ENCODE measurements around the gene BCL2L2.

Gene BCL2L2

DNA sequence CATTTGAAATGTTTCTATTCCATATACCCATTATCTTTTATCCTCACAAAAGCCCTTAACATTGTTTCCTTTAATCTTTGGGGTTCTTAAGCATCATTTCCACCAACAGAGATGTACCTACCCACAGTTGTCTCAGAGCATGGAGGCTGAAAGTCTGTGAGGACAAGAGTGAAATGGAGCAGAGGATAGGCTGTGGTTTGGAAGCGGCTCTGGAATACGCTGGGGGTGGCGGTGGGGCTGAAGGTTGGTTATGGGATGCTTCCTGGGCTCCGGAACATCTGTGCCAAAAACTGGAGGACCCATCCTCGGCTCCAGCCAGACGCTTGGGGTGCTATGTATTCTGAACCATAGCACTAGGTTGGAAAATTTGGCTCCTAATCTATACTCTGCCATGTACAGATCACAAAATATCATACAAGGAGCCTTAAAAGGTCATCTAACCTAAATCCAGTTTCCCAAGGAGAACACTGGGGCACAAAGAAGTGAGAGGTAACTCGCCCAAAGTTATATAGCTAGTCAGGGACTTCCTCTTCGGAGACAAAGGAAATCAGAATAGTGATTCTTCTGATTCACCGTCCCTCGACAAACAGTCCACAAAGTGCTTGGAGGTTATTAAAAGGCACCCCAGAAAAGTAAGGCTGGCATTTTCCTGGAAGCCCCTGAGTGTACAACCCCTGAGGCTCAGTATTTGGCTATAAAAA lies 6.5 kb upstream of the BCL2L2 start:
- no peak for DNase-seq

DNA sequence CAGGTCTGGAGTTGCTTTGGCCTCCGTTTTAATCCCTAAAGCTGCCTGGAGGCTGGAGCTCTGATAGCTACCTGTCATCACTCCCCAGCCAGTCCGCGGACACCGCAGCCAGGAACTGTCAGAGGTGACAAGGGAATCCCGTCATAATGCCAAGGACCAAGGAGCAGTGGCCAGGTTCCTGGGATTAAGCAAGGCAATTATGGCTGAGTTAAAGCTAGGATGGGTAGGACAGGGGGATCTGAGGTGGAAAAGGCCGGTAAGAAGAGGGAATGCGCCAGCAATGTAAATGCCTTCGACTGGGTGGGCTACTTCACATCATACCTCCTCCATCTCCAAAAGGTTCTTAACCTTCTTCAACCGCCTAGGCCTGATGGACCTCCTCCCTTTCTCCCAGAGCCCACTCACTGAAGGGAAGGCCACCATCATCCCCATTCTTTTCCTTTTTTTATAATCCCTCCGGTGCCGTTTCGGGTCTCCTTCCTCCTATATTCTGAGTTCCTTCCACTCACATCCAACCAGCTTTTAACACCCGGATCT lies 5.9 kb upstream of the BCL2L2 start:
- no peak for DNase-seq

DNA sequence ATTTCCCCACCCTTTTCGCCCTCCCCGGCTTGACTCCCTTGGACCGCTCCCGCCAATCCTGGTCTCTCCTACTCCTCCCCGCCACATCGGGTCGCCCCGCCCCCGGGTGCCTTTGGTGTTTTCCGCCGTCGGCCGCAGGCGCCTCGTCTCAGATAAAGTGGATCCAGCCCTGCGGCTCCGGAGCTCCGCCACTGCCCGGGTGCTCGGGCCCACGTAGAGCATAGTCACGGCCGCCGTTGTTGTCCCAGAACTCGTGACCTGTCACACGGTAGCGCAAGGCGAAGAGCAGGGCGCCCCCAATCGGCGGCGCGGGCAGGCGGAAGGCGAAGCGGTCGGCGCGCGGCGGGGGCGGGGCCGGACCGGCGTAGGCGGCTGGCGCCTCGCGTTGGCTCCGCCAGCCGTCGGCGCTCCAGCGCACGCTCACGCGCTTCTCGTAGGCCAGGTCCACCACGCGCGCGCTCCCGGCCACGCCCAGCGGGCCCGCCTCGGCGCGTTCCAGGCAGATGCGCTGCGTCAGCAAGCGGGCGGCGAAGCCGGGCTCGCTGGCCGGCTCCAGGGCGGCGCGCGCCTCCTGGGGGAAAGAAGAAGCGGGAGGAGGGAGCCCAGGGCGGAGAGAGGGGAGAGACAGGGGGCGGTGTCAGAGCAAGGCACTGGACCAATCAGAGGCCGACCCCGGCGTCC lies 5.2 kb upstream of the BCL2L2 start:
- peak; percentile 99 for DNase-seq

DNA sequence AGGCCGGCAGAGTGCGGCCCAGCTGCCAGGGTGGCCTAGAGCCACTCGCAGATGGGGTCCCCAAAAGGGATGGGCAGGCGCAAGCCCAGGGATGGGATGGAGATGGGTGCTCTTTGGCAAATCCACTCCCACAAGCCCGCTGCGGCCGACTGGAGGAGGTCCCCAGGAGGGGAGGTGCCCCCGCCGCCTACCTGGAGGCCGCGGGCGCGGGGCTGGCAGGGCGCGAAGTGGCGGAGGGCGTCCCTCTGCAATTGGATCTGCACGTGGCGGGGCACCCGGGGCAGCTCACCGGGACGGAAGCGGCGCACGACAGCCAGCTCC lies 4.7 kb upstream of the BCL2L2 start:
- DNase-seq, result no peak

DNA sequence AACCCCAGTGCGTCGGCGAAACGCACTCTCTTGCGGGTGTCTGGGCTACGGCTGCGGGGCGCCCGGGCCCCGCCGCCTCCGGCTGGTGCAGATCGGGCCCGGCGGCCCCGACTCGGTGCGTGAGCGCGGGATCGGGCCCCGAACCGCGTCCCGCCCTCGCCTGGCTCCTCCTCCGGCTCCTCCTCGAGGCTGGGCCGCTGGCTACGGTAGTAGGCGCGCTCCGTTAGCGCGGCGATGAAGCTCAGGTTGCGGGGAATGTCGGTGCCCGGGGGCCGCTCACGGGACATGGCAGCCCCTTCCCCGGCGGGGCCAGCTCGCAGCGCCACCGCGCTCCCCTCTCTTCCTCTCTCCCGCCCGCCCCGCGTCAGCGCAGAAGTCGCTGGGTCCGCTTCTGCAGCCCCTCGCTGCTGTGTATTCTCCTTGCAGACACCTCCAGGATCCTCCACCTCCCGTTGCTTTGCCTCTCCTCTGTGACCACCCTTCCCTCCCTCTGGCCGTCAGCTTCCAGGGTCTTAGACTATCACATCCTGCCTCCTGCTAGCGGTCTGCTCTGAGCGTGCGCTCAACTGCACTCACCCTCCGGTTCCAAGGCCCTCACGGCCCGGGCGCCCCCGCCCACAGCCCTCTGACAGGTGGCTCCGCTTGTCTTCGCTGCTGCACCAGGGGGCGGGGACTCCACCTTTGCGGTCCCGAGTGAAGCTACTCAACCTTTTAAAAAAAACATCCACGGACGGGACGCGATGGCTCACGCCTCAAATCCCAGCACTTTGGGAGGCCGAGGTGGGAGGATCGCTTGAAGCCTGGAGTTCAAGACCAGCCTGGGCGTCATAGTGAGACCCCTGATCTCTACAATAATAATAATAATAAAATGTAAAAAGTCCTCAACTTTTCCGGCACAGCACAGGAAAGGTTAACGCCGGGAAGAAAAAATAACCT lies 4.1 kb upstream of the BCL2L2 start, which contains the start of gene PPP1R3E:
Gene PPP1R3E, minus strand, starts transcription at position 570 of the 936 bp plus-strand sequence. Its CDS starts 283 bp downstream, at position 287.
- peak; percentile 87 for DNase-seq

DNA sequence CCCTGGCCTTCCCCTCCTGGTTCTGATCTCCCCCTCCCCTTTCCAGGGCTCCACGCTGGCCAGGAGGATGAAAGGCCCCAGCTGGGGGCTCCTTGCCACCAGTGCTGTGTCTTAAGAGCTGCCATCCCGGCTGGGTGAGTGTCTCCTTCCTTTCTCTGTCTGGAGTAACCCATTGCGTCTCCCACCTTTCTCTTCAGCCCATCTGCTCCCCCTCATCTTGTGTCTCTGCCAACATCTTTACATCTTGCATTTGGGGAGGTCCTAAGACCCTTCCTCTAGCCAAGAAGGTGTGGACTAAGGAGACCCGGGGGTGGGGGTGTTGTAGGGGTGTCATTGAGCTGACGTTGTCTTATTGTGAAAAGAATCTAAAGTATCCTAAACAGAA lies 505 bp downstream of the BCL2L2 start:
- no peak for DNase-seq

DNA sequence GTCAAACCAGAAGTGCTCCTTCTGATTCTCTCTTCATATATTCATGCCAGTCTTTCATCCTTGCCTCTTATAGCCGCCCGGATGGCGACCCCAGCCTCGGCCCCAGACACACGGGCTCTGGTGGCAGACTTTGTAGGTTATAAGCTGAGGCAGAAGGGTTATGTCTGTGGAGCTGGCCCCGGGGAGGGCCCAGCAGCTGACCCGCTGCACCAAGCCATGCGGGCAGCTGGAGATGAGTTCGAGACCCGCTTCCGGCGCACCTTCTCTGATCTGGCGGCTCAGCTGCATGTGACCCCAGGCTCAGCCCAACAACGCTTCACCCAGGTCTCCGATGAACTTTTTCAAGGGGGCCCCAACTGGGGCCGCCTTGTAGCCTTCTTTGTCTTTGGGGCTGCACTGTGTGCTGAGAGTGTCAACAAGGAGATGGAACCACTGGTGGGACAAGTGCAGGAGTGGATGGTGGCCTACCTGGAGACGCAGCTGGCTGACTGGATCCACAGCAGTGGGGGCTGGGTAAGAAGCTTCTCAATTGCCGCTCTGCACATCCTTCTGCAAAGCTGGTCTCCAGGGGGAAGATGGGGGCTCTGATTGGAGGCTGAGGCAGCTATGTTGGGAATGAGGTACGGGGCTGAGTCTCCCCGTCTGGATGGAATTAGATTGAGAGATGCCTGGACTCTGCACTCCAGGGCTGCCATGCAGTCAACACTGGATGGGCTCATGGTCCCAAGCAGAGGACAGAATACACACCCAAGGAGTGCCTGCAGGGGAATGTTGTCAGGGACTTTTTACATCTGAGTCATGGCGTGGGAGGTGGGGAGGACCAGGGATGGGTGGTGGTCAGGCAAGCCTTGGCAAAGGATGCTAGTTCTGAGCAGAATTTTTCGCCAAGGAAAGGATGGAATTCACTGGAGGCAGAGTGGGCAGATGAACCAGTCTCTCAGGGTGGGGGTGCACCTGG lies 1.3 kb downstream of the BCL2L2 start:
- DNase-seq, result no peak

DNA sequence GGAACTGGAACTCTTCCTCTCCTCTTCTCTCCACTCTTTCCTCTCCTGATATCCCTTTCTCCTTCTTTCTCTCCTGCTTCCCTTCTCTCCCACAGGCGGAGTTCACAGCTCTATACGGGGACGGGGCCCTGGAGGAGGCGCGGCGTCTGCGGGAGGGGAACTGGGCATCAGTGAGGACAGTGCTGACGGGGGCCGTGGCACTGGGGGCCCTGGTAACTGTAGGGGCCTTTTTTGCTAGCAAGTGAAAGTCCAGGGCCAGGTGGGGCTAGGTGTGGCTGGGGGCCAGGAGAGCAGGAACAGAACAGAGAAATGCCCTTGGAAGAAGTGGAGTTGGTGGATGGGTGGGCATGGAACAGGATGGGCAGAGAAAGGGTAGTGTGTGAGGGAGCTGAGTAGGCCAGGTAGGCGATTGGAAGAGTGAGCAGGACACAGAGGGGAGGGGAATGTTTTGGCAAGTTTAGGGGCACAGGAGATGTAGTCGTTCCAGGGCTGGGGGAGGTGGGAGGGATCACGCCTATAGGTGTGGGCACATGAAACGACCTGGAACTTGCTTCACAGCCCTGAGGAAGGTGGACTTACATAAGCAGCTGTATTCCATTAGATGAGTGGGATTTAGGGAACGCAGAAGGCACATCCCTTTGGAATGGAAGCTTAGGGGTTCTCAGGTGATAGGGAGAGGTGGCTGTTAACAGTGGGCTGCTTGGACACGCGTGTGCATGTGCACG lies 2.2 kb downstream of the BCL2L2 start:
- no peak for DNase-seq

DNA sequence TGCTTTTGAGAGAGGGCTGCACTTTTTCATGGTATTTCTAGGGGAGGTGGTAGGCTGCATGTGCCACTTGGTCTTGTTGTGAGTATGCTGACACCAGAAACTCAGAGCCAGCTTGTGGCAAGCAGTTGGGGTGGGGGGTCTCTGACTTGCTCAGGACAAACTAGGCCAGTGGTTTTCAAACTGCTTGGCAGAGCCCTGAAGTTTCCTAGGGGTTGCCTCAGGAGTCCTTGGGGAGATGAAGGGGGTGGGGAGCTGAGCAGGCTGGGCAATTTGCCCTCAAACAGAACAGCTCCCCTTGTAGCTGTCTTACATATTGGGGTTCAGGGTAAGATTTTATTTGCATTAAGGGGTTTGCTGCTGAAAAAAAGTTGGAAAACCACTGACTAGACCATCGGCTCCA lies 3.9 kb downstream of the BCL2L2 start:
- no peak for DNase-seq

DNA sequence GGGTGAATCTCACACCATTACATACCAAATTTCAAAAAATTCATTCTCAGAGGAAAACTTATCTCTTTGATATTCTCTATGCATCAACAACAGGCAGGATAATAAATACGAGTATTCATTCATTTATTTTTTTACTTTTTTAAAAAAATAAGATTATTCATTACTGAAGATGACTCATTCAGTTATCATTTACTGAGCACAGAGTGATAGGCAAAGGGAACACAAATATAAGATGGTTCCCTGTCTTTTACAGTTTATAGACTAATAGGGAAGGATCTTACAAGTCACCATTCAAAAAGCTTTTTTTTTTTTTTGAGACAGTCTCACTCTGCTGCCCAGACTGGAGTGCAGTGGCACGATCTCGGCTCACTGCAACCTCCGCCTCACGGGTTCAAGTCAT lies 9.7 kb downstream of the BCL2L2 start:
- no peak for DNase-seq

DNA sequence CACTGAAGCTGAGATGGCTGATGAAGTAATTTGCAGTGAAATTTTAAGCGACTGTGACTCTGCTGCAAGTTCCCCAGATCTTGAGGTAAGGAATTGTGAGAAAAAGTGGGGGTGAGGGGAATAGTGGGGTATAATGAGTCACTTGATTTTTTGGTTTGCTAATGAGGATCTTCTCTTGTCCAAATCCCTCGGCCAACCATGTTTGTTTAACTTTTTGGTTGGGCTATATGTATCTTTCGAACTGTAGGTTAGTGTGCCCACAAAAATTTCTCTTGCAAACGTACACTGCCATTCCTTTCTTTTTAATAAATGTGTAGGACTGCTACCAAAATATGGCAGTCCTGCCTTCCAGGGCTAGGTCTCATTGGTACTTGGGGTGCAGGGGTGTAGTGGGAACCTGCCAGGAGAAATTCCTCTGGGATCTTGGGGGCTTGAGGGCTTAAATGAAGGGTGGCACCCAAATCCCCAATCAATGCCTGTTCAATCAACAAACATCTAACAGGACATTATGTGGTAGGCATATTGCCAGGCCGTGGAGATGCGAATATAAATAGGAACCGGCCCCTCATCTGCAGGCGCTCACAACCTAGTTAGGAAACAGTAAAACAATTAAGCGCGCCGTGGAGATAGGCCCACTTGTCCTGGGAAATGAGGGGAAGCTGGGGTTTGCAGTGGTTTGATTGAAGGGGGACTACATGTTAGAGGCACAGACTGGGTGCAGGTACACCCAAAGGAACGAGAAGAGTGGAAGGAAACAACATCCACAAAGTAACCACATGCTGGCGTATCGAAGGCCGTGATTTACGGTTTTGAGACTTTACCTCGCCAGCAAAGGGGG lies 13.3 kb downstream of the BCL2L2 start:
- no peak for DNase-seq

DNA sequence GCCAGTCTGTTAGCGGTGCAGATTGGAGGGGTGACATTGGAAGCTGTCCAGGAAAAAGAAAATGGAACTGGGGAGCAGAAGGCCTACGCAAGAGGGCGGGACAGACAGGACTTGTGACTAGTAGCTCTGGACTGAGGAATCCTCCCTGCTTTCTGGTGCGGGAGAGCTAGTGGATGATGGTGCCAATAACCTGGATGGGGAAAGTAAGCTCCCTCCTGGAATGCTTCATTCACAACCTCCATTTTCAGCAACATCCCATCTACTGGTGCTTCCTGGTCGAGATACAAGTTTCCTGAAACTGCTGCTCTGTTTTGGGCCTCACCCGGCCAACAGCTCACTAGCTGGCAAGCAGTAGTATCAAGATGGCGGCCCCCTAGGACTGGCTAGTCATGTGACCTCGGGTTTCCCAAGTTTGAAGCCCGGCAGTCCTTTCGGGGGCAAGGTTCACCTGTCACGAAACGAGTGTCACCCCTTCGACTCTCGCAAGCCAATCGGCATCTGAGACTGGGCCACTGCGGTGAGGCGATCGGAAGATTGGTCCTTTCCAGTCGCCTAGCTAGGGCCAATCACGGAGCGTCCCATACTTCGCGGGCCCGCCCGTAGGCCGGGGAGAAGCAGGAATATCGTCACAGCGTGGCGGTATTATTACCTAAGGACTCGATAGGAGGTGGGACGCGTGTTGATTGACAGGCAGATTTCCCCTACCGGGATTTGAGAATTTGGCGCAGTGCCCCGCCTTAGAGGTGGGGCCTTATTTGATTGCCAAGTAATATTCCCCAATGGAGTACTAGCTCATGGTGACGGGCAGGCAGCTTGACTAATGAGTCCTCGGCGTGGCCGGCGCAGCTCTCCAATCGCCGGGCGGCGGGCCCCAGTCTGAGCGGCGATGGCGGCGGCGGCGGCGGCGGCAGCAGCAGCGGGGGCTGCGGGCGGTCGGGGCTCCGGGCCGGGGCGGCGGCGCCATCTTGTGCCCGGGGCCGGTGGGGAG lies 14.2 kb downstream of the BCL2L2 start, which contains the start of gene PABPN1:
Gene PABPN1, plus strand, starts transcription at position 874 of the 988 bp plus-strand sequence. Its CDS starts 13 bp downstream, at position 887.
- DNase-seq, result peak; percentile 94

DNA sequence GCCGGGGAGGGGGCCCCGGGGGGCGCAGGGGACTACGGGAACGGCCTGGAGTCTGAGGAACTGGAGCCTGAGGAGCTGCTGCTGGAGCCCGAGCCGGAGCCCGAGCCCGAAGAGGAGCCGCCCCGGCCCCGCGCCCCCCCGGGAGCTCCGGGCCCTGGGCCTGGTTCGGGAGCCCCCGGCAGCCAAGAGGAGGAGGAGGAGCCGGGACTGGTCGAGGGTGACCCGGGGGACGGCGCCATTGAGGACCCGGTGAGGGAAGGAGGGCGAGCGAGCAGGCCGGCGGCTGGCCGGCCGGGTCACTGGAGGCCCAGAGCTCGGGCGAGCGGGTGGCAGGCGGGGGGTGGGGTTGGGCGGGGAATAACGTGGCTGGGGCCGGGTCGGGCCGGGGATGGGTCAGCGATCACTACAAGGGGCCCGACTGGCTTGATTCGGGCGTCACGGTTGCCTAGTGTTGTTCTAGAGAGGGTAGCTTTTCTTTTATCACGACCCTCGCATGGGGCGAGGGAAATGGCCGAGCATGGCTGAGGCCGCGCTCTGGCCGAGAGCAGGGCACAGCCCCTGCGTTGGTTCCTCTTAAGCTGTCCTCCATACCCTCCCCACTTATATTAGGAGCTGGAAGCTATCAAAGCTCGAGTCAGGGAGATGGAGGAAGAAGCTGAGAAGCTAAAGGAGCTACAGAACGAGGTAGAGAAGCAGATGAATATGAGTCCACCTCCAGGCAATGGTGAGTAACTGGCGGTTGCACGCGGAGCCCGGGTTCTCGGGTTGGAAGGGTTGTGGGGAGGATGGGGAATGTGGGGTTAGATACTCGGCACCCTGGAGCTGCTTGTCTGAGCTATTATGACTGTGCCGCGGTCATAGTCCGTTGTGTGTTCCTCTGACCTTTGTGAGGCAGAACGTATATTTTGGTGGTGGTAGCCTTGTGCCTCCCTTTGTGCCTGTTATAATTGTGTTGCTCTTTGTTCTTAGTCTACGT lies 15.2 kb downstream of the BCL2L2 start:
- DNase-seq, result peak; percentile 68

DNA sequence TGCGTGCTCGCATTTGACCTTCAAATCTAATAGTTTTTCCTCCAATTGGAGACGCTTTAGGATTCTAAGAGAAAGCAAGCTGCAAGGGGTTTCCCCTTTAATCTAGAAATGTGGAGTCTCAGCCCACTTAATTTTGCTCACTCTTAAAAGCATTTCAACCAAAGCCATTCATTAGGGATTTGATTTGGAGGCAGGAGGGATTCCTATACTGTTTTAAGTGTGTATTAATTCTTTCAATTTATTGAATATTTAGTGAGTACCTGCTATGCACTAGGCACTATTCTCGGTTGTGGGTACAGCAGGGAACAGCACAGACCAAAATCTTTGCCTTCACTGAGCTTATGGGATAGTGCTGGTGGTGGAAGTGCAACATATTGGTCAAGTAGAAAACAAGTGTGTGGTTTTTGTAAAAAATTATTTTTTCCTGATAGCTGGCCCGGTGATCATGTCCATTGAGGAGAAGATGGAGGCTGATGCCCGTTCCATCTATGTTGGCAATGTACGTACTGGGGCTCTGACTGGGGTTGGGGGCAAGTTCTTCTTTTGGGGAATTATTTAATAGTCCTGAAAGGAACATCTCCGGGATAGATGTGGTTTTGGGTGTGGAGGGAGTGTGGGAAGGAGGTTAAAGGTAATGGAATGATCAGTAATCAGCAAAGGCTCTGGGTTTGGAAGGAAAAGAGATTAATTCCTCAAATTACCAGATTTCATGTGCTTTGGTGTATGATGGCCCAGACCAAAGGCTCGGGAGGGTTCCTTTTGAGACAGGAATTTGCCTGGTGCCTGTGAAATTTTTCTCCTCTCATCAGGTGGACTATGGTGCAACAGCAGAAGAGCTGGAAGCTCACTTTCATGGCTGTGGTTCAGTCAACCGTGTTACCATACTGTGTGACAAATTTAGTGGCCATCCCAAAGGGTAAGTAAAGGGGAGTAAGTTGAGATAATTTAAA lies 16.2 kb downstream of the BCL2L2 start:
- DNase-seq, result no peak

DNA sequence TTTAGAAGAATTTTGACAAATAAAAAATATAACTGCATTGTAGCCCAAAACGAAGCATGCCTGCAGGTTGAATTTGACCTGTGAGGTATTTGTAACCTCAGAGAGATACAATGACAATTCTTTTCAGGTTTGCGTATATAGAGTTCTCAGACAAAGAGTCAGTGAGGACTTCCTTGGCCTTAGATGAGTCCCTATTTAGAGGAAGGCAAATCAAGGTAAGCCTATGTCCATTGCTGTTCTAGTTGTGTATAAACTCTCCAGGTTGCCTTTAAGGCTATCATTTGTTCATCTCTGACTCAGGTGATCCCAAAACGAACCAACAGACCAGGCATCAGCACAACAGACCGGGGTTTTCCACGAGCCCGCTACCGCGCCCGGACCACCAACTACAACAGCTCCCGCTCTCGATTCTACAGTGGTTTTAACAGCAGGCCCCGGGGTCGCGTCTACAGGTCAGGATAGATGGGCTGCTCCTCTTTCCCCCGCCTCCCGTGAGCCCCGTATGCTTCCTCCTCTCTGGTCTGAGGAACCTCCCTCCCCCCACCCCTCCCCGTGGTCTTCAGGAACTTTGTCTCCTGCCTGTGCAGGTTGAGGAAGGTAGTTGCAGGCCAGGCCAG lies 17.3 kb downstream of the BCL2L2 start:
- no peak for DNase-seq

DNA sequence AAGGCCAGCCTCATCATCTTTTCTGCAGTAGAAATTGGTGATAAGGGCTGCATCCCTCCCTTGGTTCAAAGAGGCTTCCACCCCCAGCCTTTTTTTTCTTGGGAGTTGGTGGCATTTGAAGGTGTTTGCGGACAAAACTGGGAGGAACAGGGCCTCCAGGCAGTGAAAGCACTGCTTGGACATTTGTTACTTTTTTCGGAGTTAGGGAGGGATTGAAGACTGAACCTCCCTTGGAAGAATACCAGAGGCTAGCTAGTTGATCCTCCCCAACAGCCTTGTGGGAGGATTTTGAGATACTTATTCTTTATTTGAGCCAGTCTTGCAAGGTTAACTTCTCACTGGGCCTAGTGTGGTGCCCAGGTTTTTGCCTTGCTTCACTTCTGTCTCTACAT lies 17.8 kb downstream of the BCL2L2 start:
- no peak for DNase-seq
